H1 (cell line): ENCODE results near the gene RIN3. TPM values are rescaled to one million over a fixed set of nuclear protein-coding genes. Genes with fewer than 3 reads are reported as not detected.

ENCODE experiments used
- CTCF ChIA-PET: fragments of 300-600 bp; sonication (Branson Sonifier 250); formaldehyde crosslinking; loops from one replicate; lab custom pipeline; 2021; ENCODE audit not compliant: partially characterized antibody; lab: Charles Lee
- POLR2A ChIA-PET: fragments of 300-600 bp; sonication (Branson Sonifier 250); formaldehyde crosslinking; loops from one replicate; lab custom pipeline; 2021; ENCODE audit warnings: inconsistent platforms; ENCODE audit not compliant: partially characterized antibody; lab: Charles Lee
- DNase-seq, 2 experiments: peaks; one replicate each; pipeline versions ENCODE4 v3.0.0 to v3.0.0-alpha.2; 2010 to 2022; ENCODE audit warnings: low spot score in 2 of 2, low read depth in 1 of 2, mixed read lengths in 1 of 2
- FAIRE-seq: peaks from 2 replicates; lab custom pipeline; 2011; peaks lifted over from hg19 to GRCh38; lab: Jason Lieb, UNC
- H2AFZ ChIP-seq: 2 replicates; pipeline ENCODE4 v1.8.1; 2012; ENCODE audit warnings: low read length, inconsistent platforms
- H2AK5ac ChIP-seq: 2 replicates; pipeline ENCODE4 v1.6.1; 2013; ENCODE audit warnings: low read depth, low read length
- H2BK120ac ChIP-seq: replicated peaks from 2 replicates; pipeline ENCODE3; 2013; ENCODE audit warnings: low read depth, low read length, inconsistent platforms
- H2BK12ac ChIP-seq: 2 replicates; pipeline ENCODE4 v1.6.1; 2013; ENCODE audit warnings: low read depth, low read length
- H2BK15ac ChIP-seq: 2 replicates; pipeline ENCODE4 v1.6.1; 2013; ENCODE audit warnings: low read length
- H2BK20ac ChIP-seq: 2 replicates; pipeline ENCODE4 v1.6.1; 2013; ENCODE audit warnings: low read length
- H2BK5ac ChIP-seq: 2 replicates; pipeline ENCODE4 v1.6.1; 2013; ENCODE audit warnings: low read depth, low read length
- H3K14ac ChIP-seq: 2 replicates; pipeline ENCODE4 v1.6.1; 2013; ENCODE audit warnings: inconsistent platforms; ENCODE audit not compliant: insufficient read length
- H3K18ac ChIP-seq: 2 replicates; pipeline ENCODE4 v1.6.1; 2013; ENCODE audit warnings: low read length; ENCODE audit errors: extremely low read depth
- H3K23ac ChIP-seq: 2 replicates; pipeline ENCODE4 v1.6.1; 2013; ENCODE audit warnings: inconsistent platforms; ENCODE audit not compliant: insufficient read length
- H3K23me2 ChIP-seq: 2 replicates; pipeline ENCODE4 v1.6.1; 2013; ENCODE audit warnings: low read depth, low read length
- H3K27ac ChIP-seq: 2 replicates; pipeline ENCODE4 v1.6.1; 2011; ENCODE audit warnings: low read depth, low read length, inconsistent platforms
- H3K27me3 ChIP-seq, 4 experiments: replicated peaks in 1 of 4; 1 replicate in 1 of 4; 2 replicates in 3 of 4; pipeline versions ENCODE4 v1.6.1 to v1.8.1; 2011 to 2013; ENCODE audit warnings: low read length in 3 of 4, mild to moderate bottlenecking in 3 of 4, inconsistent platforms in 2 of 4, mixed read lengths in 2 of 4, moderate library complexity in 1 of 4; ENCODE audit not compliant: control insufficient read depth in 3 of 4, insufficient read depth in 3 of 4; ENCODE audit errors: extremely low read depth in 1 of 4
- H3K36me3 ChIP-seq, 4 experiments: 2 replicates each; pipeline versions ENCODE4 v1.6.1 to v1.8.1; 2011 to 2013; ENCODE audit warnings: mild to moderate bottlenecking in 4 of 4, low read length in 3 of 4, moderate library complexity in 2 of 4, control low read depth in 1 of 4, inconsistent platforms in 1 of 4; ENCODE audit not compliant: insufficient read depth in 4 of 4, control insufficient read depth in 2 of 4
- H3K4ac ChIP-seq: replicated peaks from 2 replicates; pipeline ENCODE3; 2013; ENCODE audit warnings: low read length, low read depth, mixed read lengths, inconsistent platforms; ENCODE audit not compliant: insufficient read length
- H3K4me1 ChIP-seq, 4 experiments: replicated peaks in 1 of 4; 1 replicate in 1 of 4; 2 replicates in 3 of 4; pipeline versions ENCODE4 v1.6.1 to v1.8.1; 2011 to 2013; ENCODE audit warnings: low read length in 3 of 4, inconsistent platforms in 2 of 4, mixed read lengths in 1 of 4; ENCODE audit not compliant: insufficient read depth in 4 of 4, control insufficient read depth in 3 of 4
- H3K4me2 ChIP-seq, 2 experiments: 2 replicates each; pipeline versions ENCODE4 v1.6.1 to v1.8.1; 2011 to 2013; ENCODE audit warnings: low read depth in 2 of 2, low read length in 2 of 2, control low read depth in 1 of 2, inconsistent platforms in 1 of 2, mild to moderate bottlenecking in 1 of 2; ENCODE audit not compliant: insufficient read depth in 1 of 2
- H3K4me3 ChIP-seq, 4 experiments: fragments of 200-600, 300-600 bp in 1 of 4; sonication (generic), shearing (Covaris generic), sonication (Bioruptor Twin) in 1 of 4; 2 replicates each; pipeline versions ENCODE4 v1.5.1 to v1.8.1; 2011 to 2016; ENCODE audit warnings: low read length in 4 of 4, low read depth in 3 of 4, control low read depth in 2 of 4, inconsistent platforms in 2 of 4, mild to moderate bottlenecking in 2 of 4, mixed read lengths in 1 of 4, moderate library complexity in 1 of 4; ENCODE audit not compliant: insufficient read depth in 2 of 4; ENCODE audit errors: extremely low read depth in 1 of 4
- H3K56ac ChIP-seq: replicated peaks from 2 replicates; pipeline ENCODE3; 2013; ENCODE audit warnings: low read depth, mild to moderate bottlenecking, mixed read lengths, low read length, inconsistent platforms; ENCODE audit not compliant: insufficient read length
- H3K79me1 ChIP-seq: 2 replicates; pipeline ENCODE4 v1.6.1; 2013; ENCODE audit warnings: low read depth, low read length, control low read depth
- H3K79me2 ChIP-seq, 2 experiments: 2 replicates each; pipeline versions ENCODE4 v1.6.1 to v1.8.1; 2012 to 2013; ENCODE audit warnings: low read length in 2 of 2, mild to moderate bottlenecking in 2 of 2, inconsistent platforms in 1 of 2; ENCODE audit not compliant: insufficient read depth in 2 of 2, control insufficient read depth in 1 of 2
- H3K9ac ChIP-seq, 4 experiments: replicated peaks in 1 of 4; 1 replicate in 1 of 4; 2 replicates in 3 of 4; pipeline versions ENCODE4 v1.6.1 to v1.8.1; 2011 to 2013; ENCODE audit warnings: low read depth in 3 of 4, low read length in 3 of 4, control low read depth in 2 of 4, mild to moderate bottlenecking in 2 of 4, moderate library complexity in 2 of 4, inconsistent platforms in 1 of 4; ENCODE audit errors: extremely low read depth in 1 of 4
- H3K9me3 ChIP-seq, 2 experiments: 2 replicates each; pipeline versions ENCODE4 v1.6.1 to v1.8.1; 2012 to 2013; ENCODE audit warnings: mild to moderate bottlenecking in 2 of 2, moderate library complexity in 2 of 2, control low read depth in 1 of 2, inconsistent platforms in 1 of 2, low read depth in 1 of 2, low read length in 1 of 2, mixed read lengths in 1 of 2; ENCODE audit not compliant: insufficient read depth in 2 of 2
- H4K20me1 ChIP-seq, 2 experiments: replicated peaks in 1 of 2; 2 replicates each; pipeline versions ENCODE3 to v1.8.1; 2011 to 2013; ENCODE audit warnings: inconsistent platforms in 2 of 2, low read length in 2 of 2, mild to moderate bottlenecking in 1 of 2; ENCODE audit not compliant: insufficient read depth in 2 of 2, control insufficient read depth in 1 of 2
- H4K5ac ChIP-seq: 2 replicates; pipeline ENCODE4 v1.6.1; 2013; ENCODE audit warnings: low read length, low read depth, mixed read lengths, inconsistent platforms; ENCODE audit not compliant: insufficient read length
- H4K8ac ChIP-seq: 2 replicates; pipeline ENCODE4 v1.8.0; 2013; ENCODE audit warnings: mild to moderate bottlenecking, moderate library complexity, low read length, inconsistent platforms; ENCODE audit not compliant: insufficient read depth; ENCODE audit errors: extremely low read depth
- H4K91ac ChIP-seq: replicated peaks from 2 replicates; pipeline ENCODE3; 2013; ENCODE audit warnings: low read length, mixed read lengths, inconsistent platforms; ENCODE audit not compliant: insufficient read length
- BRCA1 ChIP-seq: IDR thresholded peaks from 2 replicates; pipeline ENCODE4 v1.6.1; 2012; ENCODE audit warnings: low read depth, low read length, improper control_type of control experiment
- WGBS, 2 experiments: shearing (Covaris generic) in 1 of 2; methylation state at CpG; one replicate each; pipeline versions ENCODE4 v1.1.6 to v1.1.7; 2013 to 2015; ENCODE audit warnings: low lambda C conversion rate in 2 of 2, mixed read lengths in 2 of 2, inconsistent platforms in 1 of 2, low coverage in 1 of 2, missing lambda C conversion rate in 1 of 2; ENCODE audit not compliant: insufficient replicate concordance in 2 of 2, insufficient coverage in 1 of 2, insufficient read length in 1 of 2; ENCODE audit errors: extremely low coverage in 1 of 2, missing lambda C conversion rate in 1 of 2; 5-methylcytosine and 5-hydroxymethylcytosine counted together
- polyA plus RNA-seq, 7 experiments: library from polyadenylated mRNA; depleted of rRNA in 3 of 7; stranded (reverse) in 5 of 7; unstranded in 2 of 7; fragments of >200 nt in 5 of 7; fragments of 200-250 nt in 2 of 7; gene quantifications; 1 replicate in 5 of 7; 2 replicates in 1 of 7; 4 replicates in 1 of 7; pipeline versions ENCODE4 v1.2.1 to v1.2.3, GENCODE V29; 2011 to 2013; ENCODE audit warnings: missing spikeins in 2 of 7, mixed read lengths in 2 of 7
- total RNA-seq: library from RNA; stranded (reverse); fragmentation: NEBNext Ultra II Directional; extraction: Animal tissue kit (Norgen Biotek cat#: 25700); gene quantifications from 2 replicates; pipeline ENCODE4 v1.2.1, GENCODE V29; 2021

The RIN3 gene
- total and polyA plus RNA-seq, 2 of the 8 experiments (the other 6 are each of a cell fraction or from before 2014, with no cell fraction given) = 0.59 to 1.5 TPM

DNA sequence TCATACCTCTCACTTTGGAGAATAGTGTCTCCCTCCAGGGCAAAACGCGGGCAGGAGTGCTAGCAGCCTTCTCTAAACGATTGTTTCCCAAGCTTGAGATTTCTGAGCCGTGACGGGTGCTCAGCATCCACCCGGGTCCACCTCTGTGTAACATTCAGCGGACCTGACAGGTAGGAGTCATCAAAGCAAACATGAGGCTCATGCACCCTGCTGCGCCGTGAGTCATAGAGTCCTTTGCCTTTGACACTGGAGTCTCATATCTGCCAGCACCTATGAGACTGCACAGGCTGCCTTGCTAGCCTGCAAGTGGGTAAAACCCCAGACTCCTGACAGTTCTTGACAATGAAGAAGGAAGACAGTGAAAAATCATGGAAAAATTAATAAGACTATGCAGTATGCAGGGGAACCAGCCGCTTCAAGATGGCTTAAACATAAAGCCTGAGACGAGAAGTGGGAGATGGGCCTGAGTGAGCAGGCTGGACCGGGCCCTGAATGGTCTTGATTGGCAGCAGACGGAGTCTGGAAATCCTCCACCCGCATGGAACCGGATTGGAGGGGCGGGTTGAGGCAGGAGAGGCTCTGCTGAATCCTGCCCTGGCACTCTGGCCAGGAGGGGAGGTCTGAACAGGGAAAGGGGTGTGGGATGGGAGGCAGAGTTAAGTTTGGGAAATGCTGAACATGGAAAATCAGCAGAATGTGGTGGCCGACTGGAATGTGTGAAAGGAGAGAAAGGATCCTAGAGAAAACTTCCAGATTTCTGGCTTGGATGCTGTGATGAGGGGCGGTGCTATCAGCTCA, 180.6 kb downstream of the RIN3 start:
- H3K14ac ChIP-seq = no peak overlapping the region
- H2BK5ac ChIP-seq = no peak overlapping the region
- DNase-seq = no peak
- no peak overlapping the region for H4K5ac ChIP-seq
- H3K23me2 ChIP-seq = no peaks in the 10 kb centered on the region
- ChIA-PET POLR2A (no interaction called here), CTCF (interaction anchor here (0.8 to 1.7 kb wide), 5 partner anchors 8 to 53 kb away, joined by 3 to 6 read pairs (median 4); no protein-coding TSS in a partner anchor)
- H3K18ac ChIP-seq = no peak overlapping the region
- H2AK5ac ChIP-seq = no peak overlapping the region
- H3K27me3 ChIP-seq = no peaks in the 10 kb centered on the region
- no peak overlapping the region for H4K91ac ChIP-seq
- H4K20me1 ChIP-seq = no peaks in the 10 kb centered on the region
- no peak overlapping the region for H2BK15ac ChIP-seq
- FAIRE-seq = no peak
- no peak overlapping the region for H3K9ac ChIP-seq
- H3K4me3 ChIP-seq = no peak overlapping the region
- H3K36me3 ChIP-seq = no peaks in the 10 kb centered on the region
- no peak overlapping the region for H2BK120ac ChIP-seq
- no peaks in the 10 kb centered on the region for H3K9me3 ChIP-seq
- H3K4me1 ChIP-seq = no peaks in the 10 kb centered on the region
- no peaks in the 10 kb centered on the region for H3K79me1 ChIP-seq
- no peaks in the 10 kb centered on the region for H3K79me2 ChIP-seq
- H3K4ac ChIP-seq = no peak overlapping the region
- no peak overlapping the region for H4K8ac ChIP-seq
- WGBS, 2 experiments = 89% methylated on average over 18 of the region's 18 CpGs; no CpG with 5 or more reads in 1 of the 2 experiments
- H3K56ac ChIP-seq = no peak overlapping the region
- H2BK20ac ChIP-seq = no peak overlapping the region
- no peak overlapping the region for H2AFZ ChIP-seq
- no peak overlapping the region for H3K23ac ChIP-seq
- no peak overlapping the region for H2BK12ac ChIP-seq
- H3K27ac ChIP-seq = no peak overlapping the region
- no peak overlapping the region for H3K4me2 ChIP-seq
- TF ChIP-seq BRCA1 = no peak
